ENCODE results near the gene FERMT2.

Gene FERMT2

GRCh38 chr14:52853522-52853854, 97.4 kb downstream of the FERMT2 start:
- no peak overlapping the region for H3K27ac ChIP-seq

GRCh38 chr14:52852810-52853521, 97.9 kb downstream of the FERMT2 start:
- no peak for TF ChIP-seq CTCF (IDR thresholded peaks at IDR 0.05)
- Histone ChIP-seq H3K4me3 (ENCODE audit: low read depth, low read length) (no peak overlapping the region), H2AFZ (no peak overlapping the region), H3K9me3 (ENCODE audit: control insufficient read depth, low read length) (no peaks in the 10 kb centered on the region), H3K4me1 (peaks cover 6% of the 10 kb centered on the region), H3K9ac (no peak overlapping the region), H3K27ac (no peak overlapping the region), H3K79me2 (no peaks in the 10 kb centered on the region), H3K36me3 (ENCODE audit: control insufficient read depth, insufficient read depth, low read length) (no peaks in the 10 kb centered on the region), H3K4me2 (ENCODE audit: low read length) (no peak overlapping the region), H3K27me3 (ENCODE audit: control insufficient read depth, insufficient read depth, low read length) (no peaks in the 10 kb centered on the region)

More at GRCh38 chr14:52853522-52853854, 97.4 kb downstream of the FERMT2 start:
- Histone ChIP-seq H3K27me3 (ENCODE audit: control insufficient read depth, insufficient read depth, low read length) (no peaks in the 10 kb centered on the region), H3K4me3 (ENCODE audit: low read depth, low read length) (no peak overlapping the region), H3K79me2 (no peaks in the 10 kb centered on the region), H3K4me2 (ENCODE audit: low read length) (no peak overlapping the region), H3K9ac (no peak overlapping the region), H2AFZ (no peak overlapping the region), H3K4me1 (peaks cover 6% of the 10 kb centered on the region), H3K9me3 (ENCODE audit: control insufficient read depth, low read length) (no peaks in the 10 kb centered on the region), H3K36me3 (ENCODE audit: control insufficient read depth, insufficient read depth, low read length) (no peaks in the 10 kb centered on the region)
- no peak for TF ChIP-seq CTCF (IDR thresholded peaks at IDR 0.05)

- Histone ChIP-seq H3K27ac (no peak overlapping the region), H3K27me3 (ENCODE audit: control insufficient read depth, insufficient read depth, low read length) (no peaks in the 10 kb centered on the region), H3K36me3 (ENCODE audit: control insufficient read depth, insufficient read depth, low read length) (no peaks in the 10 kb centered on the region), H2AFZ (no peak overlapping the region), H3K4me2 (ENCODE audit: low read length) (no peak overlapping the region), H3K79me2 (no peaks in the 10 kb centered on the region), H3K4me3 (ENCODE audit: low read depth, low read length) (no peak overlapping the region), H3K4me1 (no peaks in the 10 kb centered on the region), H3K9ac (no peak overlapping the region), H3K9me3 (ENCODE audit: control insufficient read depth, low read length) (no peaks in the 10 kb centered on the region)
- TF ChIP-seq CTCF (IDR thresholded peaks at IDR 0.05) = no peak
Observed at GRCh38 chr14:52850451-52850909, 100.4 kb downstream of the FERMT2 start.

GRCh38 chr14:52848626-52849025, 102.2 kb downstream of the FERMT2 start:
- H3K4me1 ChIP-seq = no peaks in the 10 kb centered on the region
- no peak overlapping the region for H3K4me2 ChIP-seq (ENCODE audit: low read length)
- no peak for TF ChIP-seq CTCF (IDR thresholded peaks at IDR 0.05)
- H3K36me3 ChIP-seq (ENCODE audit: control insufficient read depth, insufficient read depth, low read length) = no peaks in the 10 kb centered on the region
- no peak overlapping the region for H3K4me3 ChIP-seq (ENCODE audit: low read depth, low read length)
- H3K27me3 ChIP-seq (ENCODE audit: control insufficient read depth, insufficient read depth, low read length) = no peaks in the 10 kb centered on the region
- H3K79me2 ChIP-seq = no peaks in the 10 kb centered on the region
- H3K27ac ChIP-seq = no peak overlapping the region
- no peak overlapping the region for H2AFZ ChIP-seq
- no peaks in the 10 kb centered on the region for H3K9me3 ChIP-seq (ENCODE audit: control insufficient read depth, low read length)
- H3K9ac ChIP-seq = no peak overlapping the region

- H3K9ac ChIP-seq = no peak overlapping the region
- no peak for TF ChIP-seq CTCF (IDR thresholded peaks at IDR 0.05)
- no peak overlapping the region for H3K4me3 ChIP-seq (ENCODE audit: low read depth, low read length)
- H3K36me3 ChIP-seq (ENCODE audit: control insufficient read depth, insufficient read depth, low read length) = no peaks in the 10 kb centered on the region
- H3K9me3 ChIP-seq (ENCODE audit: control insufficient read depth, low read length) = no peaks in the 10 kb centered on the region
- no peak overlapping the region for H3K27ac ChIP-seq
- no peaks in the 10 kb centered on the region for H3K4me1 ChIP-seq
- H3K4me2 ChIP-seq (ENCODE audit: low read length) = no peak overlapping the region
- no peaks in the 10 kb centered on the region for H3K79me2 ChIP-seq
- no peak overlapping the region for H2AFZ ChIP-seq
- no peaks in the 10 kb centered on the region for H3K27me3 ChIP-seq (ENCODE audit: control insufficient read depth, insufficient read depth, low read length)
Observed at GRCh38 chr14:52846591-52846990, 104.3 kb downstream of the FERMT2 start.

Measured in parathyroid adenoma (tissue), 2 donors.